Measurements from ENCODE around the gene MTMR12. TPM values are rescaled to one million over a fixed set of nuclear protein-coding genes. Genes with fewer than 3 reads are reported as not detected.

The MTMR12 gene
- total and polyA plus RNA-seq, 10 of the 15 experiments (the other 5 are each of a cell fraction or from before 2014, with no cell fraction given) = 5.0 to 22.9 (median 16.3) TPM

GRCh38 chr5:32309761-32310160 lies 3.0 kb downstream of the MTMR12 start (continued):
- TF ChIP-seq NFXL1 (IDR thresholded peaks at IDR 0.05; ENCODE audit: borderline replicate concordance) (no peak), ATF2 (IDR thresholded peaks at IDR 0.05; ENCODE audit: low read length) (no peak)

- Histone ChIP-seq H3K36me3 (ENCODE audit: control insufficient read depth in 2 of 2, insufficient read depth in 2 of 2, low read length in 1 of 2) (no peaks in the 10 kb centered on the region; a peak in 1 of 4 replicates), H3K27ac (ENCODE audit: control insufficient read depth, insufficient read depth) (no peak overlapping the region), H3K79me2 (ENCODE audit: control insufficient read depth, insufficient read depth, low read length) (peaks cover 40% of the 10 kb centered on the region), H3K4me2 (ENCODE audit: control insufficient read depth, insufficient read depth) (no peak overlapping the region), H4K20me1 (ENCODE audit: control insufficient read depth, insufficient read depth) (no peaks in the 10 kb centered on the region), H3K4me3 (no peak overlapping the region), H3K4me1 (ENCODE audit: control insufficient read depth, insufficient read depth, low read length) (peaks cover 13% of the 10 kb centered on the region), H2AFZ (ENCODE audit: control insufficient read depth, low read depth, low read length) (no peak overlapping the region), H3K27me3 (replicated peaks in 1 of 2; ENCODE audit: control insufficient read depth in 2 of 2, insufficient read depth in 2 of 2, low read length in 1 of 2) (no peaks in the 10 kb centered on the region), H3K9ac (ENCODE audit: control insufficient read depth, insufficient read depth, low read length) (no peak overlapping the region), H3K9me3 (replicated peaks; ENCODE audit: control insufficient read depth, insufficient read depth, low read length) (no peaks in the 10 kb centered on the region)
- intact Hi-C loops (cut with micrococcal nuclease; ENCODE audit: unreplicated experiment) = no loop called here
- TF ChIP-seq NFYB (IDR thresholded peaks at IDR 0.05; ENCODE audit: insufficient read depth, low read depth, low read length) (no peak), STAT3 (IDR thresholded peaks at IDR 0.05; ENCODE audit: low read depth, low read length) (no peak), RAD51 (IDR thresholded peaks at IDR 0.05) (no peak), IKZF1 (conservative IDR thresholded peaks at IDR 0.05) (no peak), IRF3 (IDR thresholded peaks at IDR 0.05) (no peak), CBFB (IDR thresholded peaks at IDR 0.05; ENCODE audit: low read depth) (no peak), CHD1 (IDR thresholded peaks at IDR 0.05; ENCODE audit: low read depth, low read length) (no peak), RELA (IDR thresholded peaks at IDR 0.05; ENCODE audit: borderline replicate concordance, partially characterized antibody) (no peak), SRF (IDR thresholded peaks at IDR 0.05; ENCODE audit: low read depth in 2 of 2, low read length in 2 of 2) (no peak), SMAD5 (IDR thresholded peaks at IDR 0.05; ENCODE audit: low read depth) (no peak), NBN (IDR thresholded peaks at IDR 0.05) (no peak), JUNB (IDR thresholded peaks at IDR 0.05) (no peak)
- ChIA-PET RAD21 (ENCODE audit: unreplicated experiment) (interaction anchor here (0.7 to 1.0 kb wide), 2 partner anchors 28 to 216 kb away, joined by 3 read pairs; no protein-coding TSS in a partner anchor), CTCF (interaction anchor here (0.8 to 1.0 kb wide), 2 partner anchors 23 to 29 kb away, joined by 3 read pairs; no protein-coding TSS in a partner anchor), POLR2A (interaction anchor here (1.3 kb wide), 1 partner anchor 33 kb away, joined by 3 read pairs; no protein-coding TSS in a partner anchor), SMC1A (ENCODE audit: uncharacterized antibody, unreplicated experiment) (interaction anchor here (1.5 to 2.5 kb wide), 4 partner anchors 11 to 37 kb away, joined by 3 to 10 read pairs (median 5); no protein-coding TSS in a partner anchor)
- in situ Hi-C loops (cut with MboI) = no loop called here
- no peak for FAIRE-seq
- BruUV-seq (replicated peaks) = no TSS peak
- ATAC-seq = no peak
- 77% methylated on average over 3 of the region's 3 CpGs for WGBS (ENCODE audit: insufficient coverage, insufficient replicate concordance, low lambda C conversion rate, missing lambda C conversion rate)
- DNase-seq (ENCODE audit: low read depth, low spot score) = no peak
Measured at GRCh38 chr5:32308946-32309345, 3.8 kb downstream of the MTMR12 start.
